Endometrial microvascular endothelial cells (primary cell): ENCODE data around the gene RNASE9. TPM values are rescaled to one million over a fixed set of nuclear protein-coding genes. Genes with fewer than 3 reads are reported as not detected.
"Not testable (repeated sequence)": the region's sequence is repeated elsewhere in the genome, so short reads cannot be mapped to it uniquely, and the experiment has no call there.

Experiments
- in situ Hi-C: cut with HindIII; loops from 2 replicates; pipeline ENCODE4 v1.10.0; 2017; ENCODE audit warnings: low sequenced_read_pairs, low pct_unique_long_range_greater_than_20kb; ENCODE audit errors: inconsistent ontology term
- total RNA-seq: library from RNA; depleted of rRNA; stranded (reverse); fragments of >200 nt; gene quantifications from one replicate; pipeline ENCODE4 v1.2.3, GENCODE V29; 2015; ENCODE audit errors: inconsistent ontology term

The RNASE9 gene
- total RNA-seq, 1 donor from 2014 or later, result not detected

- in situ Hi-C loops, result no loop called here
Measured at GRCh38 chr14:20578784-20579502, 18.1 kb upstream of the RNASE9 start.

- in situ Hi-C loops, result no loop called here
Measured at GRCh38 chr14:20578325-20578724, 17.5 kb upstream of the RNASE9 start.

GRCh38 chr14:20572382-20572990 lies 11.6 kb upstream of the RNASE9 start:
- in situ Hi-C loops, result not testable (repeated sequence)

GRCh38 chr14:20570720-20571119 lies 9.9 kb upstream of the RNASE9 start:
- in situ Hi-C loops, result not testable (repeated sequence)

GRCh38 chr14:20569865-20570264 lies 9.0 kb upstream of the RNASE9 start:
- in situ Hi-C loops, result not testable (repeated sequence)

GRCh38 chr14:20569066-20569465 lies 8.2 kb upstream of the RNASE9 start:
- in situ Hi-C loops, result no loop called here

- in situ Hi-C loops, result no loop called here
Measured at GRCh38 chr14:20568393-20568792, 7.5 kb upstream of the RNASE9 start.

GRCh38 chr14:20567199-20567598 lies 6.4 kb upstream of the RNASE9 start:
- in situ Hi-C loops, result not testable (repeated sequence)

GRCh38 chr14:20564501-20564997 lies 3.7 kb upstream of the RNASE9 start:
- in situ Hi-C loops, result no loop called here

GRCh38 chr14:20563971-20564370 lies 3.1 kb upstream of the RNASE9 start:
- in situ Hi-C loops, result no loop called here

- in situ Hi-C loops, result no loop called here
Measured at GRCh38 chr14:20559461-20559904, 1.4 kb downstream of the RNASE9 start.

- in situ Hi-C loops, result no loop called here
Measured at GRCh38 chr14:20557212-20557542, 3.7 kb downstream of the RNASE9 start.

GRCh38 chr14:20556500-20557211 lies 4.2 kb downstream of the RNASE9 start:
- in situ Hi-C loops, result no loop called here

- in situ Hi-C loops, result no loop called here
Measured at GRCh38 chr14:20555845-20556244, 5.0 kb downstream of the RNASE9 start.

- in situ Hi-C loops, result no loop called here
Measured at GRCh38 chr14:20553024-20553423, 7.8 kb downstream of the RNASE9 start.

- in situ Hi-C loops, result no loop called here
Measured at GRCh38 chr14:20551606-20552005, 9.2 kb downstream of the RNASE9 start.

GRCh38 chr14:20550926-20551325 lies 9.9 kb downstream of the RNASE9 start:
- in situ Hi-C loops, result no loop called here

GRCh38 chr14:20548414-20549158 lies 12.3 kb downstream of the RNASE9 start:
- in situ Hi-C loops, result no loop called here

- in situ Hi-C loops, result no loop called here
Measured at GRCh38 chr14:20546877-20547276, 14.0 kb downstream of the RNASE9 start.
